Prostate gland (tissue), 2 donors: ENCODE measurements around the gene C16orf74. TPM values are rescaled to one million over a fixed set of nuclear protein-coding genes. Genes with fewer than 3 reads are reported as not detected.

ENCODE experiments used
- DNase-seq: peaks from one replicate; pipeline ENCODE4 v3.0.0-alpha.2; 2019; ENCODE audit warnings: low spot score
- H3K27ac ChIP-seq, 2 donors: fragments of 200-600 bp; sonication (generic); 2 replicates each; pipeline ENCODE4 v1.5.1; 2017 to 2019
- H3K27me3 ChIP-seq: fragments of 200-600 bp; sonication (generic); replicated peaks from 2 replicates; pipeline ENCODE4 v1.5.1; 2019; ENCODE audit not compliant: insufficient read depth
- H3K36me3 ChIP-seq, 2 donors: fragments of 200-600 bp; sonication (generic); 1 replicate in 1 of 2; 2 replicates in 1 of 2; pipeline versions ENCODE4 v1.5.1 to v1.8.1; 2017 to 2019
- H3K4me1 ChIP-seq: fragments of 200-600 bp; sonication (generic); replicated peaks from 2 replicates; pipeline ENCODE4 v1.5.1; 2019
- H3K4me3 ChIP-seq, 2 donors: fragments of 200-600 bp; sonication (generic); 2 replicates each; pipeline ENCODE4 v1.5.1; 2017 to 2019
- H3K9me3 ChIP-seq: fragments of 200-600 bp; sonication (generic); 2 replicates; pipeline ENCODE4 v1.5.1; 2017
- POLR2A ChIP-seq: fragments of 450-650 bp; IDR thresholded peaks from one replicate; pipeline ENCODE4 v1.6.1; 2016; ENCODE audit warnings: antibody characterized with exemption, mild to moderate bottlenecking
- POLR2AphosphoS5 ChIP-seq: sonication (generic); formaldehyde crosslinking; IDR thresholded peaks from one replicate; pipeline ENCODE4 v1.6.1; 2017; ENCODE audit warnings: antibody characterized with exemption
- whole genome bisulfite sequencing: methylation state at CpG from one replicate; pipeline ENCODE4 v1.1.5; 2018; 5-methylcytosine and 5-hydroxymethylcytosine counted together
- intact Hi-C: fragments of 100-400 bp; cut with DNase I; formaldehyde crosslinking; loops from one replicate; pipeline ENCODE4 v1.14.2; 2022
- total RNA-seq, 2 donors: library from RNA; depleted of rRNA; stranded (reverse); fragments of >200 nt; gene quantifications; one replicate each; pipeline ENCODE4 v1.1.0, GENCODE V29; 2016
- TF ChIP-seq, protein P1 (sequence below), 4 experiments: fragments of 200-600 bp in 2 of 4; fragments of 450-650 bp in 2 of 4; sonication (generic) in 2 of 4; IDR thresholded peaks; 1 replicate in 3 of 4; 2 replicates in 1 of 4; pipeline ENCODE4 v1.5.1; 2016 to 2019; ENCODE audit warnings: antibody characterized with exemption in 4 of 4, mild to moderate bottlenecking in 2 of 4, moderate library complexity in 2 of 4

Gene C16orf74
- total RNA-seq, 2 donors from 2014 or later, result 17.4 to 19.3 TPM

DNA sequence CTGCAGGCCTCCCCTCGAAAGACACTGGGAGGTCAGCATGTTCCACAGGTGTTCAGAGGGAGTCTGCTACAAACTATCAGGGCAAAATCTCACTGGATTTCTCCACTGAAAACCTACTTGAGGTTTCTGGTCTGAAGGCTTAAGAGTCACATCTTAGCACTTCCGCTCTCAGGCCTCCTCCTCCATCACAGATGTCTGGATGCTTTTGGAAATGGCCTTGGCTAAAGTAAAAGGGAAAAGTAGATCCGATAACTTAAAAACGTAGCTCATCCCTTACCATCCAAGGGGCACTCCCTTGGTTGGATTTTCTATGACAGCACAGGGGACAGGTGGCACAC lies 76.5 kb downstream of the C16orf74 start:
- DNase-seq, result no peak
- WGBS, result 59% methylated on average over 4 of the region's 4 CpGs
- Histone ChIP-seq H3K9me3 (no peaks in the 10 kb centered on the region), H3K4me1 (peaks cover 15% of the 10 kb centered on the region), H3K36me3 (peaks cover 0 to 9% of the 10 kb centered on the region in 2 donors), H3K27me3 (no peaks in the 10 kb centered on the region), H3K4me3 (no peak overlapping the region), H3K27ac (peak overlapping the region; percentile 71 to 72)
- intact Hi-C loops, result loop anchor here (5.0 kb wide), 1 partner anchor 43 kb away; no protein-coding TSS in a partner anchor
- no peak for TF ChIP-seq POLR2A
- TF ChIP-seq, protein P1, sequence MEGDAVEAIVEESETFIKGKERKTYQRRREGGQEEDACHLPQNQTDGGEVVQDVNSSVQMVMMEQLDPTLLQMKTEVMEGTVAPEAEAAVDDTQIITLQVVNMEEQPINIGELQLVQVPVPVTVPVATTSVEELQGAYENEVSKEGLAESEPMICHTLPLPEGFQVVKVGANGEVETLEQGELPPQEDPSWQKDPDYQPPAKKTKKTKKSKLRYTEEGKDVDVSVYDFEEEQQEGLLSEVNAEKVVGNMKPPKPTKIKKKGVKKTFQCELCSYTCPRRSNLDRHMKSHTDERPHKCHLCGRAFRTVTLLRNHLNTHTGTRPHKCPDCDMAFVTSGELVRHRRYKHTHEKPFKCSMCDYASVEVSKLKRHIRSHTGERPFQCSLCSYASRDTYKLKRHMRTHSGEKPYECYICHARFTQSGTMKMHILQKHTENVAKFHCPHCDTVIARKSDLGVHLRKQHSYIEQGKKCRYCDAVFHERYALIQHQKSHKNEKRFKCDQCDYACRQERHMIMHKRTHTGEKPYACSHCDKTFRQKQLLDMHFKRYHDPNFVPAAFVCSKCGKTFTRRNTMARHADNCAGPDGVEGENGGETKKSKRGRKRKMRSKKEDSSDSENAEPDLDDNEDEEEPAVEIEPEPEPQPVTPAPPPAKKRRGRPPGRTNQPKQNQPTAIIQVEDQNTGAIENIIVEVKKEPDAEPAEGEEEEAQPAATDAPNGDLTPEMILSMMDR (IDR thresholded peaks at IDR 0.05), result no peak
- no peak for TF ChIP-seq POLR2AphosphoS5

DNA sequence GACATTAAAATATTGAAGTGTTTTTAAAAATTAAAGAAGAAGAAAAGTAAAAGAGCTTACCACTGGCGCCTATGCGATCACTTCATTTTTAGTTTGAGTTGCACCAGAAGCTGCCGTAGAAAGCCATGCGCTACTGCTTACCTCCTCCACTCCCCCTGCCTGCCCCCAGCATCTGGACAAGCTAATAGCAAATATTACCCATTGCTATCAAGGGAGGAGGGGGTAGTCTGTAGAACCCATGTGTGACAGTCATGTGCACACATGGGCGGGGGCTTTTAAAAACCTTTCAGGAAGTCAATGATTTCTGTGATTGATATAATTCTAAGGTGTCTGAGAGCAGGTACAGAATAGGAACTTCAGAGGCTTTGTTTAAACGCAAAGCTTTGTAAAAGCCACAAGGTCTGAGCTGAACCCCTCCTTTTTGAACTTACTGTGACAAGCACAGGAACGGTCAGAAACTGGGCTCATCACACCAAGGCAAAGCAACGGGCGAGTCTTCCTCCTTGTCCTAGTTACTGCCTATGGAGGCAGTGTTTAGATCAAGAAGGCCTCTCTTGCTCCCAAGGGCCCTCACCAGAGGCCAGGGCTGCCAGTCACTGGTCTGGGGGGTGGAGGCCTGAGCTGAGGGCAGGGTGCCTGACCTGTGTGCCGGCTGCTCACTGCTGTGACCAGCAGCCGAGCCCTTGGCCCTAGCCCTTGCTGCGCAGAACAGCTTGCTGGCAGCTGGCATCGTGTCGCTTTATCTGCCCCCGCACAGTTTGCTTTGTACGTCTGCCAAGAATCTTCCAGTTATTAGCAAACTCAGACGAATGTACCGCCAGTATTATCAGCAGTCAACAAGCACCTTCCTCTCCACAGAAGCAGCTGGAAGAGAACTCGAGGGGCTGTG lies 77.1 kb downstream of the C16orf74 start:
- intact Hi-C loops, result loop anchor here (5.0 kb wide), 1 partner anchor 44 kb away; no protein-coding TSS in a partner anchor
- peak; percentile 81 for TF ChIP-seq POLR2AphosphoS5
- TF ChIP-seq POLR2A, result no peak
- H3K9me3 ChIP-seq, result no peaks in the 10 kb centered on the region
- peaks cover 15% of the 10 kb centered on the region for H3K4me1 ChIP-seq
- peak; percentile 83 for DNase-seq
- H3K36me3 ChIP-seq, result peaks cover 0 to 9% of the 10 kb centered on the region in 2 donors
- 36% methylated on average over 19 of the region's 19 CpGs for WGBS
- no peaks in the 10 kb centered on the region for H3K27me3 ChIP-seq
- H3K4me3 ChIP-seq, result no peak overlapping the region
- H3K27ac ChIP-seq, result peak overlapping the region; percentile 71 to 72

DNA sequence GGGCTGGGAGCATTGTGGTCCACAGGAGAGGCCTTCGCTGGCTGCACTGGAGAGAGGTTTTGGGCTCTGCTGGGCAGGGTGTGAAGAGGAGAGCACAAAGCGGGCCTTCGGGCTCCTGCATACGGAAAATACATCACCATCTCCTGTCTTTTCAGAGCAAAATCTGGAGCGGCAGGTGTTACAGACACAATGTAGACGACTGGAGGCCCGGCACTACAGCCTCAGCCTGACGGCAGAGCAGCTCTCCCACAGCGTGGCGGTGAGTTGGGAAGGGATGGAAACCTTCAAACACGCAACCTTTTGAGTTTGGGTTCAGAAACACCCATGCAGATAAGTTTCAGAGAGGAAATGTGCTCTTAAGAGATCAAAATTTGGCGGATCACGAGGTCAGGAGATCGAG lies 80.1 kb downstream of the C16orf74 start:
- 97% methylated on average over 14 of the region's 14 CpGs for WGBS
- H3K9me3 ChIP-seq, result no peaks in the 10 kb centered on the region
- H3K36me3 ChIP-seq, result peaks cover 0 to 11% of the 10 kb centered on the region in 2 donors
- H3K27ac ChIP-seq, result no peak overlapping the region
- intact Hi-C loops, result loop anchor here (5.0 kb wide), 1 partner anchor 46 kb away; no protein-coding TSS in a partner anchor
- H3K27me3 ChIP-seq, result no peaks in the 10 kb centered on the region
- no peak for DNase-seq
- TF ChIP-seq POLR2AphosphoS5 (no peak), POLR2A (no peak)
- TF ChIP-seq, protein P1 (IDR thresholded peaks at IDR 0.05), result no peak
- no peak overlapping the region for H3K4me3 ChIP-seq
- H3K4me1 ChIP-seq, result peaks cover 15% of the 10 kb centered on the region

DNA sequence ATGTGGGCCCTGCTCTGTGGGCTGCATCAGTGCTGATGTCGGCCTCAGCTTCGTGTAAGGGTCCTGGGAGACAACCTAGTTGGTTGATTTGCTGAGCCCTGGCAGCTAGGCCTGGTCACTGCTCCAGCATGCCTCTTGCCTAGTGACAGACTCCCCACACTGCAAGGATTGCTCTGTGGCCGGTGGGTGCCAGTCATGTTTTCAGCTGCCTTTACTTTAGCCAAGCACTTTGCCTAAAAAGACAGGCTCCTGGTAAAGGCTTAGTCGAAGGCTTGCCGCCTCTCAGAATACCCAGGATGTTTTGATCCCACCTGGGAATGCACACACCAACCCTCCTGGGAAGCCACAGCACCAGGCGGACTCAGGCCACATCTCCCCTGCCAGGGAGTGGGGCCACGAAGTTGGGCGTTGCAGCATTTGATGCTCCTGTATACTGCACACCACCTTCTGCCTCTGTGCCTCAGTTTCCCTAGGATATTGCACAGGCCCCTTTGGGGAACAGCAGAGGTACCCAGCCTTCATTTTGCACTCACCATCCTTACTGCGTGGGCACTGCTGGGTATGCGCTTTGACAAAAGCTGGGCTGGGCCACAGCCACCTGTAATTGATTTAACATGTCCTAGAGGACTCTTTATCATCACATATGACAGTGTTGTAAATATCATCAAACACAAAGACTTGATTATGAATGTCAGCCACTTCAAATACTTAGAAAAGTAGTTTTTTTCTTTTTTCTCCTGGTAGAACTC lies 82.0 kb downstream of the C16orf74 start:
- no peak for DNase-seq
- H3K4me3 ChIP-seq, result no peak overlapping the region
- H3K27ac ChIP-seq, result no peak overlapping the region
- 97% methylated on average over 10 of the region's 10 CpGs for WGBS
- TF ChIP-seq POLR2A (no peak), POLR2AphosphoS5 (no peak)
- TF ChIP-seq, protein P1 (IDR thresholded peaks at IDR 0.05), result no peak
- peaks cover 6% of the 10 kb centered on the region for H3K4me1 ChIP-seq
- peaks cover 0 to 31% of the 10 kb centered on the region in 2 donors for H3K36me3 ChIP-seq
- intact Hi-C loops, result no loop called here
- no peaks in the 10 kb centered on the region for H3K27me3 ChIP-seq
- no peaks in the 10 kb centered on the region for H3K9me3 ChIP-seq

DNA sequence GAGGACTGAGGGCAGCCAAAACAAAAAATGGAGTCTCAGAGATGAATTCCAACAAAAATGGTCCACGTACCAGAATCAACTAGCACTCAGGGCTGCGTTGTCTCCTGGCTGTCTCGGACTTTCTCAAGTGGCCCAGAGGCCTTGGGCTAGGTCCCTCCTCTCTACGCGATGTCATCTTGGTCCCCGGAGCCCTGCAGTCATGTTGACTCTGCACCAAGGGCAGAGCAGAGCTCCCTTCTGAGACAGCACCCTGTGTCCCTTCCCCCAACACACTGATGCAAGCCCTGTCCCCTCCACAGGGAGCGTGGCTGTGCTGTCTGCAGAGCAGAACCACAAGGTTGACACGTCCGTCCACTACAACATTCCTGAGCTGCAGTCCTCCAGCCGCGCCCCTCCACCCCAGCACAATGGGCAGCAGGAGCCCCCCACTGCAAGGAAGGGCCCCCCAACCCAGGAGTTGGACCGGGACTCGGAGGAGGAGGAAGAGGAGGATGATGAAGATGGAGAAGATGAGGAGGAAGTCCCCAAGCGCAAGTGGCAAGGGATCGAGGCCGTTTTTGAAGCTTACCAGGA lies 83.0 kb downstream of the C16orf74 start:
- Histone ChIP-seq H3K4me3 (no peak overlapping the region), H3K27ac (no peak overlapping the region), H3K4me1 (no peaks in the 10 kb centered on the region), H3K27me3 (no peaks in the 10 kb centered on the region), H3K36me3 (peaks cover 3 to 40% of the 10 kb centered on the region in 2 donors), H3K9me3 (no peaks in the 10 kb centered on the region)
- TF ChIP-seq POLR2AphosphoS5 (no peak), POLR2A (no peak)
- TF ChIP-seq, protein P1 (IDR thresholded peaks at IDR 0.05), result no peak
- intact Hi-C loops, result no loop called here
- 83% methylated on average over 16 of the region's 16 CpGs for WGBS
- DNase-seq, result no peak
